Esophagus muscularis mucosa (tissue), 4 donors: ENCODE results near the gene FDXR. TPM values are rescaled to one million over a fixed set of nuclear protein-coding genes. Genes with fewer than 3 reads are reported as not detected.

ENCODE experiments used
- DNase-seq: peaks from one replicate; pipeline ENCODE4 v3.0.0-alpha.2; 2017; ENCODE audit errors: extremely low spot score
- H3K27ac ChIP-seq, 4 donors: fragments of 200-600 bp; sonication (generic); replicated peaks in 1 of 4; 1 replicate in 3 of 4; 2 replicates in 1 of 4; pipeline ENCODE4 v1.5.1; 2016 to 2019; ENCODE audit warnings: mild to moderate bottlenecking in 1 of 4
- H3K27me3 ChIP-seq, 4 donors: fragments of 200-600 bp; sonication (generic); one replicate each; pipeline versions ENCODE4 v1.5.1 to v1.6.0; 2016 to 2019
- H3K36me3 ChIP-seq, 4 donors: fragments of 200-600 bp; sonication (generic); one replicate each; pipeline ENCODE4 v1.5.1; 2016 to 2019
- H3K4me1 ChIP-seq, 4 donors: fragments of 200-600 bp; sonication (generic); one replicate each; pipeline ENCODE4 v1.5.1; 2016 to 2019
- H3K4me3 ChIP-seq, 4 donors: fragments of 200-600 bp; sonication (generic); 1 replicate in 2 of 4; 2 replicates in 2 of 4; pipeline ENCODE4 v1.5.1; 2016 to 2019; ENCODE audit warnings: mild to moderate bottlenecking in 4 of 4, moderate library complexity in 1 of 4
- H3K9me3 ChIP-seq, 4 donors: fragments of 200-600 bp; sonication (generic); 1 replicate in 3 of 4; 2 replicates in 1 of 4; pipeline ENCODE4 v1.5.1; 2016 to 2019
- EP300 ChIP-seq: sonication (generic); formaldehyde crosslinking; IDR thresholded peaks from one replicate; pipeline ENCODE4 v1.6.1; 2017; ENCODE audit warnings: antibody characterized with exemption
- POLR2A ChIP-seq: fragments of 450-650 bp; IDR thresholded peaks from one replicate; pipeline ENCODE4 v1.6.1; 2017; ENCODE audit warnings: antibody characterized with exemption, moderate library complexity, mild to moderate bottlenecking, low read depth
- POLR2AphosphoS5 ChIP-seq, 2 donors: sonication (generic); formaldehyde crosslinking; IDR thresholded peaks; one replicate each; pipeline ENCODE4 v1.6.1; 2017; ENCODE audit warnings: antibody characterized with exemption in 2 of 2
- WGBS: methylation state at CpG from one replicate; pipeline ENCODE4 v1.1.5; 2018; 5-methylcytosine and 5-hydroxymethylcytosine counted together
- intact Hi-C: fragments of 100-400 bp; cut with DNase I; formaldehyde crosslinking; loops from one replicate; pipeline ENCODE4 v1.15.1; 2023
- total RNA-seq, 4 donors: library from RNA; depleted of rRNA; stranded (reverse); fragments of >200 nt; gene quantifications; one replicate each; pipeline versions ENCODE4 v1.1.0 to v1.2.1, GENCODE V29; 2016
- TF ChIP-seq, protein P1 (sequence below), 3 experiments: fragments of 200-600 bp in 2 of 3; fragments of 450-650 bp in 1 of 3; sonication (generic) in 2 of 3; IDR thresholded peaks; one replicate each; pipeline ENCODE4 v1.5.1; 2017 to 2019; ENCODE audit warnings: antibody characterized with exemption in 3 of 3, mild to moderate bottlenecking in 2 of 3, moderate library complexity in 1 of 3

The FDXR gene
- total RNA-seq, 4 donors from 2014 or later = 4.9 to 10.6 (median 7.0) TPM

DNA sequence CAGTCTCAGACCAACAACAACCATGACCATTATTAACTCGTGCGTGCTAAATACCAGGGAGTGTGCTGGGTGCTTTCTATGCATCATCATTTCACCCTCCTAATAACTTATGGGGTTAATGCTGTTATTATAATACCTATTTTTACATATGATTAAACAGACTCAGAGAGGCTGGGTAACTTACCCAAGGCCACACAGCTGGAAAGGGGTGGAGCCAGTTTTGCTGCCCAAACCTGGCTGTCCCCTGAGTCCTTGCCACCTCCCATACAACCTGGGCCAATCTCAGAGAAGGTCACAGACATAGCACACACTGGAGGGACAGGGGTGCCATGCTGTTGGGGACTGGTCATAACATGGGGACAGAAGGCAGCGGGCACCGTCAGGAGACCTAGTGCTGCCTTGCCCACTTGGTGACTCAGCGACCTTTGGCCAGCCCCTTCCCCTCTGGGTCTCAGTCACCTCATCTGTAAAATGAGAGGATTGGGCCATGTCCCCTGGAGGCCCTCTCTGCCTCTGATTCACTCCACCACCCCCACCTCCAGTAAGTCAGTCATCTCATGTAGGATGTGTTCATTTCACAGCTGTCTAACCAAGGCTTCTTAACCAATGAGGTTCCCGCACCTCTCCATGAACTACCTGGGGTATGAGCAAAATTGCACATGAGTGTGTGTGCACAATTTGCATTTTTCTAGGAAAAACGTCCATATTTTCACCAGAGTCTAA lies 32.1 kb upstream of the FDXR start:
- intact Hi-C loops = no loop called here
- TF ChIP-seq POLR2A = no peak
- TF ChIP-seq, protein P1, sequence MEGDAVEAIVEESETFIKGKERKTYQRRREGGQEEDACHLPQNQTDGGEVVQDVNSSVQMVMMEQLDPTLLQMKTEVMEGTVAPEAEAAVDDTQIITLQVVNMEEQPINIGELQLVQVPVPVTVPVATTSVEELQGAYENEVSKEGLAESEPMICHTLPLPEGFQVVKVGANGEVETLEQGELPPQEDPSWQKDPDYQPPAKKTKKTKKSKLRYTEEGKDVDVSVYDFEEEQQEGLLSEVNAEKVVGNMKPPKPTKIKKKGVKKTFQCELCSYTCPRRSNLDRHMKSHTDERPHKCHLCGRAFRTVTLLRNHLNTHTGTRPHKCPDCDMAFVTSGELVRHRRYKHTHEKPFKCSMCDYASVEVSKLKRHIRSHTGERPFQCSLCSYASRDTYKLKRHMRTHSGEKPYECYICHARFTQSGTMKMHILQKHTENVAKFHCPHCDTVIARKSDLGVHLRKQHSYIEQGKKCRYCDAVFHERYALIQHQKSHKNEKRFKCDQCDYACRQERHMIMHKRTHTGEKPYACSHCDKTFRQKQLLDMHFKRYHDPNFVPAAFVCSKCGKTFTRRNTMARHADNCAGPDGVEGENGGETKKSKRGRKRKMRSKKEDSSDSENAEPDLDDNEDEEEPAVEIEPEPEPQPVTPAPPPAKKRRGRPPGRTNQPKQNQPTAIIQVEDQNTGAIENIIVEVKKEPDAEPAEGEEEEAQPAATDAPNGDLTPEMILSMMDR (IDR thresholded peaks at IDR 0.05) = no peak
- TF ChIP-seq POLR2AphosphoS5 (IDR thresholded peaks at IDR 0.05) = no peak
- TF ChIP-seq EP300 = no peak
- 74% methylated on average over 7 of the region's 7 CpGs for WGBS
- H3K9me3 ChIP-seq = no peaks in the 10 kb centered on the region
- H3K4me3 ChIP-seq = no peak overlapping the region
- peaks cover 0 to 64% (median 0%) of the 10 kb centered on the region in 4 donors for H3K27me3 ChIP-seq
- H3K4me1 ChIP-seq = no peaks in the 10 kb centered on the region
- DNase-seq = no peak
- no peak overlapping the region for H3K27ac ChIP-seq
- H3K36me3 ChIP-seq = no peaks in the 10 kb centered on the region

DNA sequence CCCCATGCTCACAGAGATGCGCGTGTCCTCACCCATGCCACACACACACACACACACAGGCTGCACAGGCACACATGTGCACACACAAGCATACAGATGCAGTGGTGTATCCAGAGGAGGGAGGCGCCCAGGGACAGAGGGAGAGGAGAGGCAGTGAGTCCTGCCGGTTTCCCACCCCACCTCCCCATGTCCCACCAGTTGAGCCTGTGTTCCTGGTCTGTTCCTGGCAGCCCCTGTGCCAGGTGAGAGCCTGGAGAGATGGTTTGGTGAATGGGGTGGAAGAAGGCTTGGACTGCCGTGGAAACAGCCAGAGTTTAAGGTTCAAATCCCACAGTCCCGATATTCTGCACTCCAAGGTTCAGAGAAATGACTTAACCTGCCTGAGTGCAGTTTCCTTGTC lies 30.9 kb upstream of the FDXR start:
- intact Hi-C loops = no loop called here
- peaks cover 0 to 64% (median 0%) of the 10 kb centered on the region in 4 donors for H3K27me3 ChIP-seq
- no peaks in the 10 kb centered on the region for H3K36me3 ChIP-seq
- DNase-seq = no peak
- no peak overlapping the region for H3K4me3 ChIP-seq
- 84% methylated on average over 6 of the region's 6 CpGs for WGBS
- H3K9me3 ChIP-seq = no peaks in the 10 kb centered on the region
- no peak for TF ChIP-seq POLR2A
- TF ChIP-seq, protein P1 (IDR thresholded peaks at IDR 0.05) = no peak
- no peak for TF ChIP-seq EP300
- TF ChIP-seq POLR2AphosphoS5 (IDR thresholded peaks at IDR 0.05) = no peak
- H3K27ac ChIP-seq = no peak overlapping the region
- no peaks in the 10 kb centered on the region for H3K4me1 ChIP-seq

DNA sequence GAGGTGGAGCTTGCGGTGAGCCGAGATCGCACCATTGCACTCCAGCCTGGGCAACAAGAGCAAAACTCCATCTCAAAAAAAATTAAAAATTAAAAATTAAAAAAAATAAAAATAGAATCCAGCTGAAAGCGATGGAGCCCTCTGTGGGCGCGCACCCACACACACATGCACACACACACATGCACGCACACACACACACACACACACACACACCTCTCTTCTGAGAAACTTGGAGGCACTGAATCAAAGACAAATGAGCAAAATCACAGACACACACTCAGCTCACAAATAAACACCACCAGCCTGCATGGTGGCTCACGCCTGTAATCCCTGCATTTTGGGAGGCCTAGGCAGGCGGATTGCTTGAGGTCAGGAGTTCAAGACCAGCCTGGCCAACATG lies 30.2 kb upstream of the FDXR start:
- intact Hi-C loops = no loop called here
- no peak overlapping the region for H3K27ac ChIP-seq
- H3K9me3 ChIP-seq = no peaks in the 10 kb centered on the region
- TF ChIP-seq POLR2A = no peak
- TF ChIP-seq, protein P1 (IDR thresholded peaks at IDR 0.05) = no peak
- TF ChIP-seq POLR2AphosphoS5 (IDR thresholded peaks at IDR 0.05) = no peak
- TF ChIP-seq EP300 = no peak
- no peaks in the 10 kb centered on the region for H3K36me3 ChIP-seq
- H3K27me3 ChIP-seq = peaks cover 0 to 64% (median 0%) of the 10 kb centered on the region in 4 donors
- no peaks in the 10 kb centered on the region for H3K4me1 ChIP-seq
- WGBS = 87% methylated on average over 9 of the region's 9 CpGs
- DNase-seq = no peak
- no peak overlapping the region for H3K4me3 ChIP-seq

DNA sequence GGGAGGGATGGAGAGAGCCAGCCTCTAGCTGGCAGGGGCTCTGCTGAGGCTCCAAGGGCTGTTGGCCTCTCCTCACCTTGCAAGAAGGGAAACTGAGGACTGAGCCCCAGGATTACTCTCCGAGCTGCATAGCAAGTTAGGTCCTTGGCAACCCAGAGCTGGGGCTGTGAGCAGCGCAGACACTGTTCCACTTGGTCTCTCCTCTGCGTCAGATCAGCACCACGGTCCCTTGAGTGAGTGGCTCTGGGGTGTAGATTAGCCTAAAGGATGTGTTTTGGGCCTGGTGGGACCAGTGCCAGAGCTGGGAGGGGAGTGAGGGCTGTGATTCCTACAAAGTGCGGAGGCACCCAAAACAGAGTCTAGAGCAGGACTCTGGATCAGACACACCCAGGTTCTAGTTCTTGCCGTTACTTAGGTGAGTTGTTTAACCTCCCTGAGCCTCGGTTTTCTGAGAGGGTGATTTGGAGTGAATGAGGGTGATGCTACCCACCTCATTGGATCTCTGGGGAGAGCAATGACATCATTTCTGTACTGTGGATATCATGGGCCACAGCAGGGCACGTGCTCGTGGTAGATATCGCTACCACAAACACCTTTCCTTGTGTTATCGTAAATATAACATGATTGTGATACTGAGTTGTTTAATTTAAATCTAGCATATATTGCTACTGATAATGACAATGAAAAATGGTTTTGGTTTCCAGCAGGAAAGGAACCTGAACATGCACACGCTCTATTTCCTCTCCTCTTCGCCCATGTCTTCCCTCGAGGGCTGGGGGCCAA lies 28.8 kb upstream of the FDXR start:
- no peak overlapping the region for H3K27ac ChIP-seq
- intact Hi-C loops = no loop called here
- H3K4me1 ChIP-seq = no peaks in the 10 kb centered on the region
- H3K27me3 ChIP-seq = peaks cover 0 to 58% (median 0%) of the 10 kb centered on the region in 4 donors
- no peak overlapping the region for H3K4me3 ChIP-seq
- H3K36me3 ChIP-seq = no peaks in the 10 kb centered on the region
- WGBS = 65% methylated on average over 14 of the region's 14 CpGs
- H3K9me3 ChIP-seq = no peaks in the 10 kb centered on the region
- TF ChIP-seq EP300 (no peak), POLR2A (no peak), POLR2AphosphoS5 (IDR thresholded peaks at IDR 0.05) (no peak)
- TF ChIP-seq, protein P1 (IDR thresholded peaks at IDR 0.05) = no peak
- no peak for DNase-seq
